Endothelial cell (in vitro differentiated cells): ENCODE results near the gene TSKS. TPM values are rescaled to one million over a fixed set of nuclear protein-coding genes. Genes with fewer than 3 reads are reported as not detected.
A peak's percentile ranks its signal among the peaks of the same experiment; 100 is the strongest.

ENCODE experiments used
- DNase-seq: peaks from one replicate; pipeline ENCODE4 v3.0.0; 2021; ENCODE audit warnings: low spot score
- H3K27ac Mint-ChIP-seq: one replicate; pipeline ENCODE4 v1.8.0; 2021; ENCODE audit warnings: mixed read lengths, inconsistent platforms; ENCODE audit not compliant: unreplicated experiment
- H3K27me3 Mint-ChIP-seq: one replicate; pipeline ENCODE4 v1.8.0; 2021; ENCODE audit warnings: mild to moderate bottlenecking, moderate library complexity, mixed read lengths, inconsistent platforms; ENCODE audit not compliant: unreplicated experiment
- H3K36me3 Mint-ChIP-seq: one replicate; pipeline ENCODE4 v1.8.0; 2021; ENCODE audit warnings: mild to moderate bottlenecking, low read depth, mixed read lengths, inconsistent platforms; ENCODE audit not compliant: unreplicated experiment
- H3K4me1 Mint-ChIP-seq: one replicate; pipeline ENCODE4 v1.8.0; 2021; ENCODE audit warnings: mild to moderate bottlenecking, mixed read lengths, inconsistent platforms; ENCODE audit not compliant: unreplicated experiment
- H3K4me3 Mint-ChIP-seq: one replicate; pipeline ENCODE4 v1.8.0; 2021; ENCODE audit warnings: mild to moderate bottlenecking, mixed read lengths, inconsistent platforms; ENCODE audit not compliant: unreplicated experiment
- H3K9me3 Mint-ChIP-seq: one replicate; pipeline ENCODE4 v1.8.0; 2021; ENCODE audit warnings: mixed read lengths, inconsistent platforms; ENCODE audit not compliant: unreplicated experiment
- CTCF ChIP-seq: fragments of 200-600 bp; sonication (generic); IDR thresholded peaks from one replicate; pipeline ENCODE4 v1.5.0; 2021; ENCODE audit warnings: antibody characterized with exemption; ENCODE audit not compliant: unreplicated experiment
- long read RNA-seq: library from polyadenylated mRNA; unstranded; transcript quantifications from one replicate; pipeline ENCODE4 v2.0.0, GENCODE V29; 2020; ENCODE audit not compliant: unreplicated experiment
- total RNA-seq: library from RNA; stranded (reverse); fragmentation: NEBNext Ultra II Directional; extraction: Animal tissue kit (Norgen Biotek cat#: 25700); gene quantifications from one replicate; pipeline ENCODE4 v1.2.1, GENCODE V29; 2021; ENCODE audit not compliant: unreplicated experiment

The TSKS gene
- total RNA-seq = not detected
- long read RNA-seq = 0 reads

GRCh38 chr19:49763230-49763629, at the start of gene TSKS:
TSS of gene TSKS (minus strand) at chr19:49763306. CDS start at chr19:49763247, 59 bp downstream.
- Mint-ChIP-seq H3K9me3 (no peaks in the 10 kb centered on the region), H3K27me3 (peaks cover 22% of the 10 kb centered on the region), H3K4me3 (no peak within 1 kb of the TSS), H3K27ac (no peak within 1 kb of the TSS), H3K36me3 (peaks cover 2% of the 10 kb centered on the region), H3K4me1 (peaks cover 19% of the 10 kb centered on the region)
- no peak for DNase-seq
- no peak for TF ChIP-seq CTCF

- peaks cover 3% of the 10 kb centered on the region for H3K36me3 Mint-ChIP-seq
Measured at GRCh38 chr19:49812452-49812996, 49.4 kb upstream of the TSKS start.

GRCh38 chr19:49811328-49811727, 48.2 kb upstream of the TSKS start:
- H3K27me3 Mint-ChIP-seq = peaks cover 24% of the 10 kb centered on the region
- no peak overlapping the region for H3K4me3 Mint-ChIP-seq

More at GRCh38 chr19:49812452-49812996, 49.4 kb upstream of the TSKS start:
- no peaks in the 10 kb centered on the region for H3K9me3 Mint-ChIP-seq
- H3K27me3 Mint-ChIP-seq = peaks cover 27% of the 10 kb centered on the region
- DNase-seq = no peak
- H3K4me1 Mint-ChIP-seq = peaks cover 27% of the 10 kb centered on the region
- H3K27ac Mint-ChIP-seq = peak overlapping the region; percentile 100
- H3K4me3 Mint-ChIP-seq = peak overlapping the region; percentile 94
- TF ChIP-seq CTCF = no peak

GRCh38 chr19:49809941-49810389, 46.9 kb upstream of the TSKS start:
- TF ChIP-seq CTCF = no peak
- no peak for DNase-seq
- Mint-ChIP-seq H3K4me1 (peaks cover 29% of the 10 kb centered on the region), H3K27me3 (peaks cover 24% of the 10 kb centered on the region), H3K36me3 (peaks cover 10% of the 10 kb centered on the region), H3K9me3 (no peaks in the 10 kb centered on the region), H3K27ac (peak overlapping the region; percentile 88), H3K4me3 (peak overlapping the region; percentile 77)

More at GRCh38 chr19:49811328-49811727, 48.2 kb upstream of the TSKS start:
- TF ChIP-seq CTCF = no peak
- Mint-ChIP-seq H3K27ac (no peak overlapping the region), H3K9me3 (no peaks in the 10 kb centered on the region), H3K36me3 (peaks cover 6% of the 10 kb centered on the region), H3K4me1 (peaks cover 25% of the 10 kb centered on the region)
- no peak for DNase-seq

GRCh38 chr19:49809160-49809940, 46.2 kb upstream of the TSKS start:
- H3K36me3 Mint-ChIP-seq = peaks cover 10% of the 10 kb centered on the region
- H3K9me3 Mint-ChIP-seq = no peaks in the 10 kb centered on the region
- H3K4me3 Mint-ChIP-seq = peak overlapping the region; percentile 80
- DNase-seq = peak; percentile 45
- H3K4me1 Mint-ChIP-seq = peaks cover 26% of the 10 kb centered on the region
- peaks cover 28% of the 10 kb centered on the region for H3K27me3 Mint-ChIP-seq
- TF ChIP-seq CTCF = no peak
- H3K27ac Mint-ChIP-seq = peak overlapping the region; percentile 41
